HG02973 (cell line): ENCODE measurements around the gene SCN2B.

Experiments
- ATAC-seq: cut with Tn5 transposase; IDR thresholded peaks from one replicate; pipeline ENCODE4 v1.9.1; 2021; ENCODE audit warnings: moderate library complexity; ENCODE audit not compliant: unreplicated experiment

Gene SCN2B

DNA sequence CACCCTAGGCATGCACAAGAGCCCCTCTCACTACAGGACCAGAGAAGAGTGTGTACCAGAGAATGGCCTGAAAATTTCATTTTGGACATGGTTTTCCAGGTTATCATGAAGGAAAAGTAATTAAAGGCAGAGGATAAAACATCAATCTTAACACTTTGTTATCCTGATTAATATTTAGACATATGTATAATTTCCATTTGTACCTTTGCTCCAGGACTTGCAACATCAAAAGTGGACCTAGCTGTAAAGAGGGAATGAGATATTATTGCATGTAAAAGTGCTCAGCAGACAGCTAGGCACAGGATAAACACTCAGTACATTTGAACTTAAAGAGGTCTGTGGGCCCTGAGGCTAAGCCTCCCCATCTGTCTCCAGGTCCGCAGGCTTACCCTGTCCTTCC is 21.8 kb downstream of the SCN2B start:
- ATAC-seq, result no peak

DNA sequence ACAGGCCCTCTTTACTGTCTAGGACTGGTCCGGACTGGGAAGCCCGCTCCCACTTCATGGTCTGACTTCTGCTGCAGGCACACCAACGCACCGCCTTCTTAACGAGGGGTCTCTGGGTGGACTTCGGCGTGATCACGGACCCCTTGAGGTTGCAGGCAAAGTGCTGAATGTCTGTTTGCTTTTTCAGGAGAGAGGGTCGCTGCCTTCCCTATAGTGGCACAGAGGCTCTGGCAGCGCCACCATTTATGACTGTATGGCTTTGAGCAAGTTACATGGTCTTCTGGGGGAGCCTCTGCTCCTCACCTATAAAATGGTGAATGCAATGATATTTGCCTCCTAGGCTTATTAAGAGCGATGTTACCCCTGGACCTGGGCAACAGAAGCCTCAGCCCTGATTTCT is 22.5 kb downstream of the SCN2B start:
- no peak for ATAC-seq

- ATAC-seq, result no peak
These were observed 22.9 kb downstream of the SCN2B start for GRCh38 chr11:118153516-118153915.

GRCh38 chr11:118152552-118153471 is 23.6 kb downstream of the SCN2B start, which contains the start of gene SCN4B:
SCN4B (minus strand) TSS chr11:118152823; CDS start chr11:118152673, 150 bp downstream.
- ATAC-seq, result no peak

DNA sequence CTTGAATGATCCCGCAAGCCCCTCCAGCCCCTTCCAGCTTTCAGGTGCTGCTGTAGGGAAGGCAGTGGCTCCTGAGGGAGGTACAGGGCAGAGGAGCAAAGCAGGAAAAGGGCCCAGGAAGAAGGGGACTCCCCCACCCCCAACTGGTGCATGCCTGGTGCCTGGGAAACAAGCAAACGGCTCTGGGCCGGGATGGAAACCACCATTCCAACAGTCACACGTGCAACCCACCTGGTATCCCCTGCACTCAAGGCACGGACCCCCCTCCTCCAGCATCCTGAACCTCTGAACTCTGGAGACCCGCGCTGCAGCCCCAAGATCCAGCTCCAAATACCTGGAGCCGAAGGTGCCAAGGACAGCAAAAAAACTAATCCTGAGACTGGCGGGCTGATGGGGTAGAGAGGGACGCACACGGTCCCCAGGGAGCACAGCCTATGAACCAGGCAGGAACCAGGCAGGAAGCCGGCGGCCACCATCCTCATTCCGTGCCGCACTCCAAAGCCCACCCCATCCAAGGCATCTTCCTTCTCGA is 24.4 kb downstream of the SCN2B start:
- ATAC-seq, result no peak

DNA sequence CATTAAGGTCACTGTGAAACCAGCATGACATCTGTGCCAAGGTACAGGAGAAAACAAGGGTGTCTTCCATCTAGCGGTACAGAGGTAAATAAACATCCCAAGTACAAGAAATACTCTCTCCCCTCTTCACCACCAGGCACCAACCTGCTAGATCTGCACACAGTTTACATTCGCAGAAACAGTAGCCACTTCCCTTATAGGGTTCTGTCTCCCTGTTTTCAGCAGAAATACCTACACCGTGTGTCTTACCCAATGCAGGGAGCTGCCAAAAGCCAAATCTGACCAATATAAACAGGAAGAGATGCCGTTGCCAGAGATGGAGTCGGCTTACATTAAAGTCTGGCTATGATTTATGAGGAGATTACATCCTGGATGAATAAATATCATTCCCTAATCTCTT is 25.0 kb downstream of the SCN2B start:
- ATAC-seq, result no peak

- no peak for ATAC-seq
These were observed 26.9 kb downstream of the SCN2B start for GRCh38 chr11:118149493-118149892.

GRCh38 chr11:118148856-118149255 is 27.6 kb downstream of the SCN2B start:
- no peak for ATAC-seq

DNA sequence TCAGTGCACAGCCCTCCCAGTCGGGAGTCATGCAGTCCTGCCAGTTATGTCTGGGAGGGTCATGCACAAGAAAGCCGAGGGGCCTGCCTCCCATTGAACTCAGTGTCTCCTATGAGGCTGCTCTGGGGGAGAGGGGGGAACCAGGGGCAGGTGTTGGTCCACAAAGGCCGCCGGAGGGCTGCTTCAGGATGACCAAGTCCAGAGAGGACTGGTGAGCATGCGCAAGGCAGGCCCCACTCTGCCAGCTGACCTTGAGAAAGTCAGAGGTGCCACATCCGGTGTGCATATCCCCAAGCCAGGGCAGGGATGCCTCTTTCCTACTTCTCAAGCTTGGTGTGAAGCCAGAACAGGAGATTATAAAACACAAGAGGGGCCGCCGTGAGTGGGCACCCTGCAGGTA is 28.2 kb downstream of the SCN2B start:
- no peak for ATAC-seq

DNA sequence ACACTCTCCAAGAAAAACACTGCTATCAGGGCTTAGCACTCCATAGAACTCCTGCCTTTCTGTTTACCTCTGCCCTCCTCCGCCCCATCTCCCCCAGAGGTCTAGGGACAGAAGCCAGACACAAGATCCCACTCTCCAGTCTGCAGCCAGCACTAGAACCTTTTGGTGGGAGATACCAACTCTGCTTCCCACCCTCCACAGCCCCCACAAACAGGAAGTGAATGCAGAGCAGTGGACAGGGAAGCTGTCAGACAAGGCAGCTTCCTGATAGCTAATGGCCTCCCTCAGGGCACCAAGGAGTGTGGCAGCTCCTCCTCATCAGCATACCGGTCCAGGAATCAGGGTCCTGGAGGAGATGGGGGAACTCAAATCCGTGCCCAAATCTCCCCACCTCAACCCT is 28.9 kb downstream of the SCN2B start:
- no peak for ATAC-seq

GRCh38 chr11:118146554-118146953 is 29.9 kb downstream of the SCN2B start:
- no peak for ATAC-seq

DNA sequence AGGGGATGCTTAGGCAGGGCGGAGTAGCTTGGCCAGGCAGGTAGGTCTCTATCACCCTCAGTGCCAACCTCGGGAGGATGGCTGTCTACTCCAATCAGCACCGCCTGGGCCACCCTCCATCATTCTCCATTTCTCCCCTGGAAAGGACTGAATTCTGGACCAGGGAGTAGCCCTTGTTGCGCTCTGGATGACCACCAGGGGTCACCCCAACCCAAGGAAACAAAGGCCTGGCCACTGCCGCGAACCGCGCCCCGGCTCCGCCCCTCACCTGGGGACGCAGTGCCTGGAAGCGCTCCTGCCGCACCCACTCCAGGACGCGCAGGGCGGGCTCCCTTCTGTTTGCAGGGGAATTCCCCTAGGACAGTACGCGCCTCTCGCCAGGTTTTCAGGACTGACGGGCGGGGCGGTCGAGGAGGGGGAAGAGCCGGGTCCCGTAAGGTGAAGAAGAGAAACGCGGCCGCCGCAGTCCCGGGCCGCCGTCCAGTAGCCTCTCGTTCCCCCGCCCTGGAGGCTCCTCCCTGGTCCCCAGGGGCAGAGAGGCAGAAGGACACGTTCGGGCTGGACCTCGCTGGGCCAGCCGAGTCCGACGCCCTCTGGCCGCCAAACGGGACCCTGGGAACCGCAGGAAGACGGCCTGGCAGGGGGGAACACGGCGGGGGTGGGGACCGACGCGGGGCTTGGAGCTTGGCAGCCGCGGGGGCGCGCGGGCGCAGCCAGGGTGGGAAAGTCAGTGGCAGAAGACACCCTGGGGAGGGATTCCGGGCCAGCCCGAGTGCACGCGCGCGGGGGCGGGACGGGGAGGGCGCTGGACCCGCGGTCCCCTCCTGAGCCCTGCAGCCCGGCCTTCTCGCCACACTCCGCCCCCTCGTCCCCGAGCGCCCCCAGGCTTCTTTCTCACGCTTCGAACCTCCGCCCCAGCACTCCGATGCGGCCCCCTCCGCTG is 30.9 kb downstream of the SCN2B start:
- peak; percentile 79 for ATAC-seq

- ATAC-seq, result no peak
These were observed 31.9 kb downstream of the SCN2B start for GRCh38 chr11:118144301-118145268.

GRCh38 chr11:118143661-118144185 is 32.7 kb downstream of the SCN2B start:
- ATAC-seq, result no peak

DNA sequence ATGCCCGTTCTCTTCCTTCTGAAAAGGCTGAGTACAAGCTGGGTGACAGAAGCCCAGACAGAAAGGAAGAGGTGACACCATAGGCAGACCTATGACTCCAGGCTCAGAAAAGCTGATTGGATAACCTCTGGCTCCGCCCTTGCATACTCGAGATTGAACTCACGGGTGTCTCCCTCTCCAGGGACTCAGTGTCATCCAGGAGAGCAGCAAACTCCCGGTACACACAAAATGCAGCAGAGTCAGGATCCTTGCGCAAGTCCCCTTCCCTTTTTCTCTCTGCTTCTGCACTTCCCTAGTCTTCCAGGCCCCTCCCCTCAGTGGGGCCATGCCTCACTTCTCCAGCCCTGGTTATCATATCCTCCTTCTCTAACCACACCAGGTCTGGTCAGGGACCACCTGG is 33.6 kb downstream of the SCN2B start:
- ATAC-seq, result no peak

- ATAC-seq, result no peak
These were observed 34.4 kb downstream of the SCN2B start for GRCh38 chr11:118142081-118142480.

DNA sequence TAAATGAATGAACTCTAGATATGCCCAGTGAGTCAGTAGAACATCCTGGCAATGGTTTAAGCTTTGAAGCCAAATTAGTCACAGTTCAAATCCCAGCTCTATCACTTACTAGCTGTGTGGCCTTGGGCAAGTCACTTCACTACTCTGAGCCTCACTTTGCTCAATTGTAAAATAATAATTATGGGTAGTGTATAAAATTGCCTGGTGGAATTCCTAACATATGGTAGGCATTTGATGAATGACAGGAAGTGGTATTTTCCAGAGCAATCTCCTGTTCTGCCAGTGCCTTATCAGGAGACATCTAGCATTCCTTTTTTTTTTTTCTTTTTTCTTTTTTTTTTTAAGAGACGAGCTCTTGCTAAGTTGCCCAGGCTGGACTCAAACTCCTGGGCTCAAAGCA is 36.9 kb downstream of the SCN2B start:
- no peak for ATAC-seq

DNA sequence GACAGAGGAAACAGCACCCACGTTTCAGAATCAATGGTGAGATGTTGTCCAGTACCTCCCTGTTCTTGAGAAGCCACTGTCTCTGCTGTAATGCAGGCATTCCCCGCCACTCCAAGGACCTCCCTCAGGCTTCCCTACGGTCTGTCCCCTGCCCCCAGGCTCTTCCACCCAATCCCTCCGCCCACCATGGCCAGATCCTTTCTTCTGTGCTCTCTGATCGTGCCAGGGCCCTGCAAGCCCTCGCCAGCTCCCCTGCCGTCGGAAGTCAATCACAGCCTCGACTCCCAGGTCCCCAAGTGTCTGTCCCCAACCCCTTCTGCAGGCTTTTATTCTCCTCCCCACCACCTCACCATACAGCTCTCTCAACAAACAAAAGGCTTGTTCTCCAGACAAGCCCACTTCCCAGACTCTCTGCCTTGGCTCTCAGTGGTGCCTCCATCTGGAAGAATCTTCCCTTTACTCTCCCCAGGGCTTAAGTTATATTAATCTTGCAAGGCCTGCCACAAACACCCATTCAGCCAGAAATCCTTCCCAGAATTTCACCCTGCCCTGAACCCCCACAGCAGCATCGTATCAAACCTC is 37.5 kb downstream of the SCN2B start:
- ATAC-seq, result no peak

- ATAC-seq, result no peak
These were observed 39.6 kb downstream of the SCN2B start for GRCh38 chr11:118136801-118137200.

GRCh38 chr11:118136341-118136740 is 40.1 kb downstream of the SCN2B start:
- no peak for ATAC-seq
